ENCODE data around the gene C1orf232. TPM values are rescaled to one million over a fixed set of nuclear protein-coding genes. Genes with fewer than 3 reads are reported as not detected.

The C1orf232 gene
- total and polyA plus RNA-seq, 2 of the 13 experiments (the other 11 are each of a cell fraction or from before 2014, with no cell fraction given): not detected

DNA sequence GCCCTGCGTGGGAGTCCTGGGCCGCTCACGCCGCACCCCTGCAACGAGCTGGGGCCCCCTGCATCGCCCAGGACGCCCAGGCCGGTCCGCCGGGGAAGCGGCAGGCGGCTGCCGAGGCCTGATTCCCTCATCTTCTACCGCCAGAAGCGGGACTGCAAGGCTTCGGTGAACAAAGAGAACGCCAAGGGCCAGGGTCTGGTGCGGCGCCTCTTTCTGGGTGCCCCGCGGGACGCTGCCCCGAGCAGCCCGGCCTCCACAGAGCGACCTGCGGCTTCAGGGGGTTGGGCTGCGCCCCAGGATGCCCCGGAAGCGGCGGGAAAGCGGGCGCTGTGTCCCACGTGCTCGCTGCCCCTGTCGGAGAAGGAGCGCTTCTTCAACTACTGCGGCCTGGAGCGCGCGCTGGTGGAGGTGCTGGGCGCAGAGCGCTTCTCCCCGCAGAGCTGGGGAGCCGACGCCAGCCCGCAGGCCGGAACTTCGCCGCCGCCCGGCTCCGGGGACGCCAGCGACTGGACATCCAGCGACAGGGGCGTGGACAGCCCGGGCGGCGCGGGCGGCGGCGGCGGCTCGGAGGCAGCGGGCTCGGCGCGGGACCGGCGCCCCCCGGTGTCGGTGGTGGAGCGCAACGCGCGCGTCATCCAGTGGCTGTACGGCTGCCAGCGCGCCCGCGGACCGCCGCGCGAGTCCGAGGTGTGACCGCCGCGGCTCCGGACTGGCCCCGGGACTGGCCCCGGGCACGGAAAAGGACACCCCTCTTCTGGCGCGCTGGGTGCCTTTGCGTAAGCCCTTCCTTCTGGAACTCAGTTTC lies 7.1 kb downstream of the C1orf232 start (continued):
- no peak for TF ChIP-seq FOXK1 (CRISPR knock-in tag; IDR thresholded peaks at IDR 0.05; ENCODE audit: borderline replicate concordance, low read depth)
- no peak for TF ChIP-seq CCAR2 (optimal IDR thresholded peaks at IDR 0.05; ENCODE audit: low read depth, low read length)
- no peak for TF ChIP-seq SPEN (CRISPR knock-in tag; IDR thresholded peaks at IDR 0.05; ENCODE audit: low read depth)
- TF ChIP-seq ZNF615 (CRISPR knock-in tag; IDR thresholded peaks at IDR 0.05; ENCODE audit: borderline replicate concordance): no peak
- TF ChIP-seq ZNF766 (CRISPR knock-in tag; IDR thresholded peaks at IDR 0.05; ENCODE audit: borderline replicate concordance): no peak
- peak; percentile 62; the same call in 1 of the 2 replicates for TF ChIP-seq ZNF616 (CRISPR knock-in tag; IDR thresholded peaks at IDR 0.05; ENCODE audit: low read depth)
- TF ChIP-seq MIER3 (CRISPR knock-in tag; IDR thresholded peaks at IDR 0.05; ENCODE audit: borderline replicate concordance): no peak
- no peak for TF ChIP-seq ZNF17 (CRISPR knock-in tag; IDR thresholded peaks at IDR 0.05)
- TF ChIP-seq, protein P1, sequence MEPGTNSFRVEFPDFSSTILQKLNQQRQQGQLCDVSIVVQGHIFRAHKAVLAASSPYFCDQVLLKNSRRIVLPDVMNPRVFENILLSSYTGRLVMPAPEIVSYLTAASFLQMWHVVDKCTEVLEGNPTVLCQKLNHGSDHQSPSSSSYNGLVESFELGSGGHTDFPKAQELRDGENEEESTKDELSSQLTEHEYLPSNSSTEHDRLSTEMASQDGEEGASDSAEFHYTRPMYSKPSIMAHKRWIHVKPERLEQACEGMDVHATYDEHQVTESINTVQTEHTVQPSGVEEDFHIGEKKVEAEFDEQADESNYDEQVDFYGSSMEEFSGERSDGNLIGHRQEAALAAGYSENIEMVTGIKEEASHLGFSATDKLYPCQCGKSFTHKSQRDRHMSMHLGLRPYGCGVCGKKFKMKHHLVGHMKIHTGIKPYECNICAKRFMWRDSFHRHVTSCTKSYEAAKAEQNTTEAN (CRISPR knock-in tag; conservative IDR thresholded peaks at IDR 0.05): no peak
- TF ChIP-seq FIP1L1 (IDR thresholded peaks at IDR 0.05; ENCODE audit: borderline replicate concordance, insufficient read depth, low read depth, low read length): no peak
- TF ChIP-seq, protein P2, sequence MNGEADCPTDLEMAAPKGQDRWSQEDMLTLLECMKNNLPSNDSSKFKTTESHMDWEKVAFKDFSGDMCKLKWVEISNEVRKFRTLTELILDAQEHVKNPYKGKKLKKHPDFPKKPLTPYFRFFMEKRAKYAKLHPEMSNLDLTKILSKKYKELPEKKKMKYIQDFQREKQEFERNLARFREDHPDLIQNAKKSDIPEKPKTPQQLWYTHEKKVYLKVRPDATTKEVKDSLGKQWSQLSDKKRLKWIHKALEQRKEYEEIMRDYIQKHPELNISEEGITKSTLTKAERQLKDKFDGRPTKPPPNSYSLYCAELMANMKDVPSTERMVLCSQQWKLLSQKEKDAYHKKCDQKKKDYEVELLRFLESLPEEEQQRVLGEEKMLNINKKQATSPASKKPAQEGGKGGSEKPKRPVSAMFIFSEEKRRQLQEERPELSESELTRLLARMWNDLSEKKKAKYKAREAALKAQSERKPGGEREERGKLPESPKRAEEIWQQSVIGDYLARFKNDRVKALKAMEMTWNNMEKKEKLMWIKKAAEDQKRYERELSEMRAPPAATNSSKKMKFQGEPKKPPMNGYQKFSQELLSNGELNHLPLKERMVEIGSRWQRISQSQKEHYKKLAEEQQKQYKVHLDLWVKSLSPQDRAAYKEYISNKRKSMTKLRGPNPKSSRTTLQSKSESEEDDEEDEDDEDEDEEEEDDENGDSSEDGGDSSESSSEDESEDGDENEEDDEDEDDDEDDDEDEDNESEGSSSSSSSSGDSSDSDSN (CRISPR knock-in tag; IDR thresholded peaks at IDR 0.05): peak; percentile 88
- TF ChIP-seq, protein P3, sequence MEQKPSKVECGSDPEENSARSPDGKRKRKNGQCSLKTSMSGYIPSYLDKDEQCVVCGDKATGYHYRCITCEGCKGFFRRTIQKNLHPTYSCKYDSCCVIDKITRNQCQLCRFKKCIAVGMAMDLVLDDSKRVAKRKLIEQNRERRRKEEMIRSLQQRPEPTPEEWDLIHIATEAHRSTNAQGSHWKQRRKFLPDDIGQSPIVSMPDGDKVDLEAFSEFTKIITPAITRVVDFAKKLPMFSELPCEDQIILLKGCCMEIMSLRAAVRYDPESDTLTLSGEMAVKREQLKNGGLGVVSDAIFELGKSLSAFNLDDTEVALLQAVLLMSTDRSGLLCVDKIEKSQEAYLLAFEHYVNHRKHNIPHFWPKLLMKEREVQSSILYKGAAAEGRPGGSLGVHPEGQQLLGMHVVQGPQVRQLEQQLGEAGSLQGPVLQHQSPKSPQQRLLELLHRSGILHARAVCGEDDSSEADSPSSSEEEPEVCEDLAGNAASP (CRISPR knock-in tag; IDR thresholded peaks at IDR 0.05; ENCODE audit: borderline replicate concordance): no peak
- TF ChIP-seq DPF2 (CRISPR knock-in tag; IDR thresholded peaks at IDR 0.05; ENCODE audit: borderline replicate concordance, low read depth): no peak
- peak; percentile 62; the same call in 1 of the 2 replicates for TF ChIP-seq ATF7-NPFF (CRISPR knock-in tag; IDR thresholded peaks at IDR 0.05; ENCODE audit: low read depth)
- TF ChIP-seq ZNF138 (CRISPR knock-in tag; IDR thresholded peaks at IDR 0.05; ENCODE audit: low read depth): peak; percentile 67; the same call in 1 of the 2 replicates
- TF ChIP-seq ZNF3 (CRISPR knock-in tag; IDR thresholded peaks at IDR 0.05): no peak
- TF ChIP-seq RFXANK (CRISPR knock-in tag; IDR thresholded peaks at IDR 0.05): no peak
- TF ChIP-seq STAG1 (CRISPR knock-in tag; IDR thresholded peaks at IDR 0.05): peak; percentile 3; the same call in 1 of the 2 replicates
- TF ChIP-seq ZSCAN25 (CRISPR knock-in tag; IDR thresholded peaks at IDR 0.05): peak; percentile 64; the same call in 1 of the 2 replicates
- no peak for TF ChIP-seq MTA1 (CRISPR knock-in tag; IDR thresholded peaks at IDR 0.05; ENCODE audit: borderline replicate concordance)
- no peak for TF ChIP-seq SNRNP70 (IDR thresholded peaks at IDR 0.05; ENCODE audit: low read depth, low read length)
- TF ChIP-seq, protein P4, sequence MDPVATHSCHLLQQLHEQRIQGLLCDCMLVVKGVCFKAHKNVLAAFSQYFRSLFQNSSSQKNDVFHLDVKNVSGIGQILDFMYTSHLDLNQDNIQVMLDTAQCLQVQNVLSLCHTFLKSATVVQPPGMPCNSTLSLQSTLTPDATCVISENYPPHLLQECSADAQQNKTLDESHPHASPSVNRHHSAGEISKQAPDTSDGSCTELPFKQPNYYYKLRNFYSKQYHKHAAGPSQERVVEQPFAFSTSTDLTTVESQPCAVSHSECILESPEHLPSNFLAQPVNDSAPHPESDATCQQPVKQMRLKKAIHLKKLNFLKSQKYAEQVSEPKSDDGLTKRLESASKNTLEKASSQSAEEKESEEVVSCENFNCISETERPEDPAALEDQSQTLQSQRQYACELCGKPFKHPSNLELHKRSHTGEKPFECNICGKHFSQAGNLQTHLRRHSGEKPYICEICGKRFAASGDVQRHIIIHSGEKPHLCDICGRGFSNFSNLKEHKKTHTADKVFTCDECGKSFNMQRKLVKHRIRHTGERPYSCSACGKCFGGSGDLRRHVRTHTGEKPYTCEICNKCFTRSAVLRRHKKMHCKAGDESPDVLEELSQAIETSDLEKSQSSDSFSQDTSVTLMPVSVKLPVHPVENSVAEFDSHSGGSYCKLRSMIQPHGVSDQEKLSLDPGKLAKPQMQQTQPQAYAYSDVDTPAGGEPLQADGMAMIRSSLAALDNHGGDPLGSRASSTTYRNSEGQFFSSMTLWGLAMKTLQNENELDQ (CRISPR knock-in tag; IDR thresholded peaks at IDR 0.05; ENCODE audit: borderline replicate concordance): no peak

Data from HepG2 (cell line).